GM19023 (cell line): Measurements from ENCODE around the gene SF3A2.
"Not testable (repeated sequence)": the region's sequence is repeated elsewhere in the genome, so short reads cannot be mapped to it uniquely, and the experiment has no call there.

Experiments
- ATAC-seq: cut with Tn5 transposase; IDR thresholded peaks from one replicate; pipeline ENCODE4 v1.9.1; 2021; ENCODE audit warnings: mild to moderate bottlenecking, moderate library complexity; ENCODE audit not compliant: unreplicated experiment

SF3A2 gene, protein sequence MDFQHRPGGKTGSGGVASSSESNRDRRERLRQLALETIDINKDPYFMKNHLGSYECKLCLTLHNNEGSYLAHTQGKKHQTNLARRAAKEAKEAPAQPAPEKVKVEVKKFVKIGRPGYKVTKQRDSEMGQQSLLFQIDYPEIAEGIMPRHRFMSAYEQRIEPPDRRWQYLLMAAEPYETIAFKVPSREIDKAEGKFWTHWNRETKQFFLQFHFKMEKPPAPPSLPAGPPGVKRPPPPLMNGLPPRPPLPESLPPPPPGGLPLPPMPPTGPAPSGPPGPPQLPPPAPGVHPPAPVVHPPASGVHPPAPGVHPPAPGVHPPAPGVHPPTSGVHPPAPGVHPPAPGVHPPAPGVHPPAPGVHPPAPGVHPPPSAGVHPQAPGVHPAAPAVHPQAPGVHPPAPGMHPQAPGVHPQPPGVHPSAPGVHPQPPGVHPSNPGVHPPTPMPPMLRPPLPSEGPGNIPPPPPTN

DNA sequence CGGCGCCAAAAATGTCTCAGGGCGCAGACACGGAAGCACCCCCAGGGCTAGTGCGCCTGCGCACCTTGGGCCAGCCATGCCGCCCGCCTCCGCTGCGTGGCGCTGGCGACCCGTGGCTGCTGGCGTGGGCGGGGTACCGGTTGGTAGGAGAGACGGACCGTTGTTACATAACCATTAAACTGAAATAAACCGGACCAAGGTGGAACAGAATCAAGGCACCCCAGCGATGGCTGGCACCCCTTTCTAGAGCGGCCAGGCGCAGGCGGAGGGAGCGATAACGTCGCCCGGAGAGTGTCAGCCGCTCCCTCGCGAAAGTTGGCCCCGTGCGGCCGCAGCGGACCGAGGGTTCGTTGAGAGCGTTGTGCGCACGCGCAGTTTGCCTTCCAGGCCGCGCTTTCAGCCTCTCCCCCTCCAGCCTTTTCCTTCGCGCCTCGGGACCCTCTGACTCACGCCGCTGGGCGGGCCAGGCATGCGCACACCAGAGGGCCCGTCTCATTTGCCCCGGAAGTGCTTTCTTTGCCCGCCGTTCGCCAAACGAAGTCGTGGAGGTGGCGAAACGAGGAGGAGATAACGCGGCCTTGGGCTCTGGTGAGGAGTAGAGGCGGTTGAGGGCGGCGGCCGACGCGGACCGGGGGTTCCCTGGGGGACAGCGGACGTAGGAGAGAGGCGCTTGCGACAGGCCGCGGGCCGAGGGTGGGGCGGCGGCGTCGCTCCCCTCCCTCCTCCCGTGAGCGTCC lies at the start of gene SF3A2, which contains the start of gene PLEKHJ1:
Gene SF3A2 (plus strand): TSS at position 511 of the 737 bp plus-strand sequence. CDS start 6,595 bp downstream, outside the sequence.
Gene PLEKHJ1 (minus strand): TSS at position 16 of the 737 bp plus-strand sequence. CDS start 81 bp downstream, outside the sequence.
- peak; percentile 78 for ATAC-seq

DNA sequence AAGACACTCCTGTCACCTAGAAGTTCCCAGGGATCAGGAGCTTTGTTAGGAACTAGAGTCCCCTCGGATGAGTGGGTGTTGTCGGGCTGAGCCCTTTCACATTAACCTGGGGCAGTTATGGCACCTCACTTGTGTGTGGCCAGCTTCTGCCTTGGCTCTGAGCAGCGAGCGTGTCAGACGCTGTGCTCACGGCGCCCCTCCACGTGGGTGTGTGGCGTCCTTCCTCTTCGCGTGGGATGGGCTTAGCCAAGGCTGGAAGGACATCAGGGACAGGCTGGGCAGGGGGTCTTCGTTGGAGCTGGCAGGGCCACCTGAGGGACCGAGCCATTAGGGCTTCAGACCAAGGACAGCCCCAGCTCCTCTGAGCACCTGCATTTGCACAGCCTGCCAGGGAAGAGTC lies 49.5 kb upstream of the SF3A2 start:
- no peak for ATAC-seq

DNA sequence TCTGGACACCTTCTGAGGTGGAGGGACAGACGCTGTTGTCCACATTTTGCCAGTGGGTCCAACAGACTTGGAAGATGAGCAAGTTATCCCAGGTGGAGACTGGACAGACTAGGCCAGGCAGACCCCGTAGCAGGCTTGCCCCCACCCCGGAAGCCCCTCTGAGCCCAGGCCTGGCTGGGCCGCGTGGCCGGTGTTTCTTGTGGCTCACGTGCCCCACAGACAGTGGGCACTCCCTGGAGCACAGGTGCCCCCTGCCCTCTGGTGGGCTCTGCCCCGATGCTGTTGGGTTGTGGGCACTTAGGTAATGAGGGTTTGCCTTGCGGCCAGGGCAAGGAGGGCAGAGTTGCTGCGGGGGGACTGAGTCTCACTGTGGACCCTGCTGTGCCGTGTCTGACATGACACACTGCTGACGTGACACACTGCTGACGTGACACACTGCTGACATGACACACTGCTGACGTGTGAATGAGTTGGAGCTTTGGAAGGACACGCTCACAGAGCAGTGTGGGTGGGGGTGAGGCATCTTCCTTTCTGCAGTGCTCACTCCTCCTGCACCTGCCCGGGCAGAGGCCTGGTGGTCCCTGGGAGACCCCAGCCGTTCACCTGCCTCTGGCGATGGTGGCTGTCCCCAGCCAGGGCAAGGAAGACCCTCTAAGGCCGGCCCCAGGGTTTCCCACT lies 47.8 kb upstream of the SF3A2 start:
- no peak for ATAC-seq

DNA sequence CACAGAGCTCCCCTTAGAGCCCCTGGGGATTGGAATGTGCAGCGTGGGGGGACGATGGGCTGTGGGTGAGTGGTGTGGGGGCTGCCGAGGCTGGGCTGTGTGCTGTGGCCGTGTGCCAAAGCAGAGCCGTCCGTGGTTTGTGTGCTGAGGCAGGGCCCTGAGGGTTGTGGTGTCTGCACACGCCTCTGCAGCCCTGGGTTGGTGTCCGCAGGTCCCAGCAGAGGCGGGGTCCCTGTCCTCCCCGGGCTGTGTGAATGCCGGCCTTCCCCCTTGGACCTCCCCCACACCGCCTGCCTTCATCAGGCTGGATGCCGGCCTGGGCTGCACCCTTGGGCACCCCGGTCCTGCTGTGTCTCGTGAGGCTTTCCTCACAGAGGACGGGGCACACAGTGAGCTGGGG lies 46.7 kb upstream of the SF3A2 start:
- no peak for ATAC-seq

DNA sequence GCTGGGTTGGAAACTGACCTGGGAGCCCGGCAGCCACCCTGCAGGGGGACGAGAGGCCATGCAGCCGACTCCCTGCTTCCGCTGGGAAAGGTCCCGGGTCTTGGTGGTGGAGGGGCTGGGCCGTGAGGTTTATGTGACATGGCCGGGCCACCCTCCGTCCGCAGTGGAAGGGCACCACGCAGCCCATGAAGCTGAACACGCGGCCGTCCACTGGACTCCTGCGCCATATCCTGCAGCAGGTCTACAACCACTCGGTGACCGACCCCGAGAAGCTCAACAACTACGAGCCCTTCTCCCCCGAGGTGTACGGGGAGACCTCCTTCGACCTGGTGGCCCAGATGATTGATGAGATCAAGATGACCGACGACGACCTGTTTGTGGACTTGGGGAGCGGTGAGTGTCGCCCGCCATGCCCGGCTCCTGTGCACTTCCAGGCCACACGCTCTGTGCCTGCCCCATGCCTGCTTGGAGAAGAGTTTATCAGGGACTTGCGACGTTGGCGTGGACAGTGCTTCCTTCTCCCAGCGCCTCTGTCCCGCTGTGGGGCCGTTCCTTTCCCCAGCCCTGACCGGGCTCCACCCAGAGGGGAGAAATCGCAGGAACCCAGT lies 45.7 kb upstream of the SF3A2 start:
- no peak for ATAC-seq

DNA sequence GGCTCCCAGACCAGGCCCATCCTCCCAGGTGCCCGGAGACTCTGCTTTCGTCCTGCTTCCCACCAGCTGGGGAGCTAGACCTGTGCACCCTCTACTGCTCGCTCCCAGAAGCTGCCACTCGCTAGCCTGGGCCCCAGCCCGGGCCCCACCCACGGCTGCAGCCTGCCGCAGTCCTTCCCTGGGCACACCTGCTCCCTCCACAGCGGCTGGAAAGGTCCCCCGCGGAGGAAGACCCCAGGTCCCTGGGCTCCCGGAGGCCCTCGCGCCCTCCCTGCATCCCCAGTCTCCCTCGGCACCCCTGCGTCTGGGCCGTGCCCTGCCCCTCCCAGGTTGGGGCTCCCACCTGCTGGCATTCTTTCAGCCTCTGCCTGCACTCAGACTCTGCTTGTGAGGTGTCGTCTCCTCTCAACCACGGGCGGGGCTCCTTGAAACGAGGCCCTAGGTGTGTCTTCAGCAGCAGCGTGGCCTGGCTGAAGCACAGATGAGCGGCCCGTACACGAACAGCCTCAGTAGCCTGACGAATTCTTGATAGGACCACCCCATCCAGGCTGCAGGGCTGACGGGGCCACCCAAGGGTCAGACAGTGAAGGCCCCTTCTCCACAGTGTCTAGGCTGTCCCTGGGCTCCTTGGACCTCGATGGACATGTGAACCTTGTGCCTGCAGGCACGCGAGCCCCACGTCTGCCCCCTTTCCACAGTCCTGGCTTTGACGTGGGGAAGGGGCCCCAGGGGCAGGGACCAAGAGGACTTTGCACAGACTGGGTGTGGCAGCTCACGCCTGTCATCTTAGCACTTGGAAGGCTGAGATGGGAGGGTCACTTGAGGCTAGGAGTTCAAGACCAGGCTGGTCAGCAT lies 44.9 kb upstream of the SF3A2 start:
- ATAC-seq: no peak

DNA sequence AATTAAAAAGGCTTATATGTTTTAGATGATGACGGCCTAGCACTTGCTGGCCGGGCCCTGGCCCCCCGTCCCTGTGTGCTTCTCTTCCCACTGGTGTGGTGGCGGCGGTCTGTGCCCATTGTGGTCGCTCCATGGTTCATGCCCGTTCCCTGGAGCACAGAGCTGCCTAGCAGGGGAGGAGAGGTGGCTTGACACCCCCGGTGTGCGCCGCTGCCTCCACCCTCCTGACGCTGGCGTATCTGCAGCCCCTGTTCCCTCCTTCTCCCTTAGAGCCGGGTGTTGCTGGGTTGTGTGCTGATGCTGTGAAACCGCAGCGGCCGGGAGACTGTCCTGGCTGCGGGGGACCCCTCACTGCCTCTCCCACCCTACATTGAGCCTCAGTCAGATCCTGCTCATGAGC lies 43.8 kb upstream of the SF3A2 start:
- ATAC-seq: no peak

DNA sequence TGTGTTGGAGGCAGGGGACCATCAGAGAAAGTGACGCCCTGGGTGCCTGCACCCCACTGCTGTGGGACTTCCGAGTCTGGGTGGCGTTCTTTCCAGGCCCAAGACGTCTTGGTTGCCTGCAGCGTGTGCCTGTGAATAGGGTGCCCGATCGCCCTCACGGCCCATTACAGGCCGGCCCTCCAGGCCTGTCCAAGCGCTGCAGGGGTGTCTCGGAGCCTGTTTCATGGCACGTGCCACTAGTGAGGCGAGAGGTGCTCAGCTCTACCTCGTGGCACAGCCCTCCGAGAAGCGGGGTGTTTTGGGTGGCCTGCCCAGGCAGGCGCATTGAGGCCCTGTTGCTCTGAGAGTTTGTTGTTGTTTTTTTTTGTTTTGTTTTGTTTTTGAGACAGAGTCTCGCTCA lies 42.8 kb upstream of the SF3A2 start:
- ATAC-seq: no peak

DNA sequence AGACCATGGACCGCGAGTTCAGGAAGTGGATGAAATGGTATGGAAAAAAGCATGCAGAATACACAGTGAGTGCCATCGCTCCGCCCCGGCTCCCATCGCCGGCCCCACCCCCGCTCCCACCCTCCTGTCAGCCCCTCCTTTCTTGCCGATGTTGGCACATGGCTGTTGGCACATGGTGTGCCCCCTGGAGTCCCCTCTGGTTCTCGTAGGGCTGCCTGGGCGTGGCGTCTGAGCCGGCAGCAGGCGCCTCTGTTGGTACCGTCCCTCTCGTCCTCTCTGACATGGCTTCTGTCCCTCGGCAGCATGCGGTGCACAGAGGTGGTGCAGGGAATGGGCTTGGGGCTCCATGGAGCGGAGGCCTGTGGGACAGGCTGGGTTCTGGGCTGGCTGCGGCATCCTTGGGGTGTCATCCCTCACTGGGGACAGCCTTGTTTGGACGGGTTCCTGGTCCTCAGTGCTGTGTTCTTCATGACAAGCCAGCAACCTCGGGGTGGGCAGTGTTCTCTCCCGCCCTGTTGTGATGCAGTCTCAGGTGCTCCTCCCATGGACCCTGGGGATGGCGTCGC lies 42.0 kb upstream of the SF3A2 start:
- ATAC-seq: no peak

DNA sequence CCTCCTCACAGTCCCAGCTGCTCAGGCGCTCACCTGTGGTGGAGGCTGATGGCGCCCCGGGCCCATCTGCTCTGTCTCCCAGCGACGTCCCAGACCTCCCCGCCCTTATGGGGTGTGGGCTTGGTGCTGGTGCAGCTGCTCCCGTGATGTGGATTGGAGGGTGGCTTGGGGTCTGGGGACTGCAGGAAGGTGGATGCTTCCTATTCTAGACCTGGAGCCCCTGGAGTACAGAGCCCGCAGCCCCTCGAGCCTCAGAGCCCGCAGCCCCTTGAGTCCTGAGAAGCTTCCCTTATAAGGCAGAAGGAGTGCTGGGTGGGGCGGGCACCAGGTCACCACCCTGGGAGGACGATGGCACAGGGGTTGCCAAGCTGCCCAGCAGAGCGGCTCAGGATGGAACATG lies 41.3 kb upstream of the SF3A2 start:
- no peak for ATAC-seq

DNA sequence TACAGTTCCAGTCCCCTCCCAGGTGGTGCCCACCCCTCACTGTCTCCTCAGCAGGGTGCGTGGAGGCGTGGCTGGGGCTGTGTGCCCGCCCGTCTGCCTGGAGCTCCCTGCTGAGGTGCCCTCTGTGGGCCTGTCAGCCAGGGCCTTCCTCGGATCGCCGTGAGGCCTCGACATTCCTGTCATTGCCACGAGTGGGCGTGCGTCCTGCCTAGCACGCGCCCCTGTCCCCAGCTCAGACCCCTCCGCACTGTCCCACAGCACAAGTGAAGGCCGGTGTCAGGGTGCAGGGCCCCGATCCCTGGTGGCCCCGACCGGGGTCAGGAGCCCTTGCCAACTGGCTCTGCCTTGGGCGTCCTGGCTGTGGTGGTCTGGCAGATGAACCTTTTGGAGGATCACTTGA lies 40.7 kb upstream of the SF3A2 start:
- ATAC-seq: no peak

DNA sequence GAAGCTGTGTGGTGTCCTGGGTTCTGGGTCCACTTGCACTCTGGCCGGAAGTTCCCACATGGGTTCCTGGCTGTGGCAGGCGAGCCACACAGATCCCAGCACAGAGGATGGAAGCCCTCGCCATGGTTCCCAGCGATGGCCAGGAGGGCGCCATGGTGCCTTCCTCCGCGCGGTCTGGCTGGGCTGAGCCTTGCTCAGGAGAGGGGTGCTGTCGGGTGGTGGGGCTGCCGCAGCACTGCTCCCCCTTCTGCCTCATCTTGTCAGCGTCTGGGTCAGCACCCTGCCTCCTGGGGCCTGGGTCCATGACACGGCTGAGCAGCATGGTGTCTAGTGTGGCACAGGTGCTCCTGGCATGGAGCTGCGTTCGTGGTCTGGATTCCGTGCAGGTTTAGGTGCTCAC lies 39.4 kb upstream of the SF3A2 start:
- ATAC-seq: no peak

DNA sequence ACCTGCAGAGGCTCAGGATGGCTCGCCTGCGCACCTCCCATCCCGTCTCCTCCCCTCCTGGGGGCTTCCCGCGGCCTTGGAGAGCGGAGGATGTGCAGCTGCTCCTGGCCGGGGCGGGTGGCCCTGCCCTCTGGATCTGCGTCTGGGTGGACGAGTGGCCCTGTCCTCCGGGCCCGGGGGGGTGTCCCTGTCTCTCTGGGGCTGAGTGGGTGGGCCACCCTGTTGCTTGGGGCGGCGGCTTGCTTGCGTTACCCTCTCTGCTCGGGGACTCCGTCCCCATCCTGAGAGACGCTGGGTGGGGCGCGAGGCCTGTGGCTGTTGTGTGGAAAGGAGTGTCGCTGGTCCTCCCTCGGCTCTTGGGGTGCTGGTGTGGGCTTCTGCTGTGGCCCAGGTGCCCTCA lies 38.3 kb upstream of the SF3A2 start:
- ATAC-seq: no peak

DNA sequence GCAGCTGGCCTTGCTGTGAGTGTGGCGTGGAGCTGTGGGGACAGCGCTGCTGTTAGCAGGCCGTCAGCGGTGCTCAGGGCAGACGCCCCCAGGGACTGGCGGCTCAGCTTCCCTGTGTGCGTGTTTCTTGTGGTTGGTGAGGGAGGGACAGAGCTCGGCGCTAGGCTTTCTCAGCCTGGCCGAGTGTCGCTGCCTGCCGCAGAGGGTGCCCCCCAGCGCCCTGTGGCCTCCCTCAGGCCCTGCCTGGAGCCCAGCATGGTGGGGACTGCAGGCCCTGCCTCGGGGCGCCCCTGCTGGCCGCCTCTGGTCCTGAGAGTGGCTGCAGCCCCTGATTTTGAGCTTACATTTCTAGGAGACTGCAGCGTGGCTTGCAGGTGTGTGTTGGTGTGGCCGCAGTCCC lies 37.4 kb upstream of the SF3A2 start:
- ATAC-seq: no peak

DNA sequence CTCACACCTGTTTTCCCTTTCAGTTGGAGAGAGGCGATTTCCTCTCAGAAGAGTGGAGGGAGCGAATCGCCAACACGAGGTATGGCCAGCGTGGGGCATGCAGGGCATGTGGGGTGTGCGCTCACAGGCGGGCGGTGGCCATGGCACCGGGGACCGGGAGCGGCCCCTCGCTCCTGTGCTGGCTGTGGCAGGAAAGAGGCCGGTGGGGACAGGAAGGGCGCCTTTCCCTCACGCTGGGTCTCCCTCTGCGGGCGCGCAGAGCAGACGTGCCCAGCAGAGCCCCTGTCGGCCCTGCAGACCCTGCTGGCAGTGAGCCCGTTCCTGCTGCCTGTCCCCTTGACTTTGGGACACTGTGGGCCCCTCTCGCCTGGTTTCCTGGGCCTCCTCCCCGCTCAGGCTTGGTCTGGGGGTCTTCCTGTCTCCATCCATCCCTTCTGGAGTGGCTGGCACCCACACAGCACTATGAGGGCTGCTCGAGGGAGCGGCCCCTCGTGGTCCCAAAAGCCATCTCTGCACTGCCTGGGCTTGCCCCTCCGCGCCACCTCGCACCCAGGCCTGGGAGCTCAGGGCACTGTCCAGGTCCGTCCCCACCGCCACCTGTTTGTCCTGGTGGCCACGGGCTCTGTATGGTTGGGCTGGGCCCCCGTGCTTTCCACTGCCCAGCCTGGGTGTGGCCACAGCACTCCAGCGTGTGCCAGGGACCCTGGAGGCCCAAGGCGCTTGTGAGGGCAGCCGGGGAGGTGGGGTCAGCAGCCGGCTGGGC lies 36.6 kb upstream of the SF3A2 start:
- ATAC-seq: no peak

DNA sequence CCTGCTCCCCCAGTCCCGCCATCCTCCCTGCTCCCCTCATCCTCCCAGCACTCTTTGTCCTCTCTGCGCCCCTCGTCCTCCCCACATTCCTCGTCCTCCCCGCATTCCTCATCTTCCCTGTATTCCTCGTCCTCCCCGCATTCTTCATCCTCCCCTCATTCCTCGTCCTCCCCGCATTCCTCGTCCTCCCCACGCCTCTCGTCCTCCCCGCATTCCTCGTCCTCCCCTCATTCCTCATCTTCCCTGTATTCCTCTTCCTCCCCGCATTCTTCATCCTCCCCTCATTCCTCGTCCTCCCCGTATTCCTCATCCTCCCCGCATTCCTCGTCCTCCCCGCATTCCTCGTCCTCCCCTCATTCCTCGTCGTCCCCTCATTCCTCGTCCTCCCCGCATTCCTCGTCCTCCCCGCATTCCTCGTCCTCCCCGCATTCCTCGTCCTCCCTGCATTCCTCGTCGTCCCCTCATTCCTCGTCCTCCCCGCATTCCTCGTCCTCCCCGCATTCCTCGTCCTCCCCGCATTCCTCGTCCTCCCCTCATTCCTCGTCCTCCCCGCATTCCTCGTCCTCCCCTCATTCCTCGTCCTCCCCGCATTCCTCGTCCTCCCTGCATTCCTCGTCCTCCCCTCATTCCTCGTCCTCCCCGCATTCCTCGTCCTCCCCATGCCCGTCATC lies 35.9 kb upstream of the SF3A2 start:
- not testable (repeated sequence) for ATAC-seq

DNA sequence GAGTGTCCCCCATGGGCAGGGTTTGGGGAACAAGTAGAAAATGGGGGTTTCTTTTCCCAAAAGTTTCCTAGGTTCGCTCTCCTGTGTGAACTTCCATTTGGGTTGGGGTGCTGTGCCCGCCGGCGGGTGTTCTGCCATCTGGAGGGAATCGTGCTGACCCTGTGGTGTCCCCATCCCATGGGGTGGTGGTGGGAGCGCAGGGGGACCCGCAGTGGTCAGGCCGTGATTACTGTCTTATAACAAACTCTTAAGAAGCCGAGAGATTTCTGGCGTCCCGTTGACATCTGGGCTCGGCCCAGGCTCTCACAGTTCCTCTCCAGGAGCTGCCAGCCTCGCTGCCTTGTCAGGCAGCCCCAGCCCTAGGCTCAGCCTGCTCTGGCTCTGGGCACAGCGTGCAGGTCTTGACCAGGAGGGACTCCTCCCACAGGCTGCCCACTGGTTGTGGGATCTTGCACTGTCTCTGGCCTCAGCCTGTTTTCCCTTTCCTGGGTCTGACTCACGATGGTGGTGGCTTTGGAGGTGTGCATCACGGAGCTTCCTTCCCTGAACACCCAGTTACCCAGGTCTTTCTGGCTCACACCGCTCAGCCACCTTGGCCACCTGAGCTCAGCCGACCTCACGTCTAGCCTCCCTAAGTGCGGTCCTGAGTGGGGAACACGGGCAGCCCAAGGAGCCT lies 35.0 kb upstream of the SF3A2 start:
- no peak for ATAC-seq

DNA sequence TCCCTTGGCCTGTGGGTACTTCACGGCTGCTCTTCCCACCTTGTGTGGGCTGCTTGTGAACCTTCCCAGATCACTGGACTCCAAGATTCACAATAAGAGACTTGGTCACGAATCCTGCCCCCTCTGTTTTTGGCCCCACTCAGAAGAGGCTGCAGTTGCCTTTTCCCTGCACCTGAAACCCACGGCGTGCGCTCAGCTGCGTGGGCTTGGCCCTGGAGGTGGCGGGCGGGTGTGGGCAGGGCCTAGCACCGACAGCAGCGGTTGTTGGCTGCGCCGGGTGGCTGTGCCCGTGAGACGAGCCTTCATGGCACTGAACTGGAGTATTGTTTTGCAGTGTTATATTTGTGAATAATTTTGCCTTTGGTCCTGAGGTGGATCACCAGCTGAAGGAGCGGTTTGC lies 34.3 kb upstream of the SF3A2 start:
- ATAC-seq: no peak
